Measurements from ENCODE around the gene KLF11.

KLF11 gene

GRCh38 chr2:10002681-10003080, 40.7 kb upstream of the KLF11 start:
- H3K27ac ChIP-seq, result no peak overlapping the region
- TF ChIP-seq Cebpa-rat (IDR thresholded peaks at IDR 0.05), result no peak
- peaks cover 10% of the 10 kb centered on the region for H3K9me3 ChIP-seq
- no peaks in the 10 kb centered on the region for H3K27me3 ChIP-seq
- H3K36me3 ChIP-seq, result no peaks in the 10 kb centered on the region
- H3K9ac ChIP-seq, result no peak overlapping the region
- no peak overlapping the region for H3K4me2 ChIP-seq
- H3K4me1 ChIP-seq, result peaks cover 24% of the 10 kb centered on the region
- H3K4me3 ChIP-seq, result no peak overlapping the region
- no peaks in the 10 kb centered on the region for H4K20me1 ChIP-seq

- peaks cover 10% of the 10 kb centered on the region for H3K9me3 ChIP-seq
- no peak for TF ChIP-seq Cebpa-rat (IDR thresholded peaks at IDR 0.05)
- no peaks in the 10 kb centered on the region for H3K27me3 ChIP-seq
- H3K4me3 ChIP-seq, result no peak overlapping the region
- H4K20me1 ChIP-seq, result no peaks in the 10 kb centered on the region
- H3K36me3 ChIP-seq, result no peaks in the 10 kb centered on the region
- H3K9ac ChIP-seq, result no peak overlapping the region
- H3K4me1 ChIP-seq, result peaks cover 32% of the 10 kb centered on the region
- no peak overlapping the region for H3K4me2 ChIP-seq
- H3K27ac ChIP-seq, result no peak overlapping the region
Measured at GRCh38 chr2:10003206-10004125, 39.9 kb upstream of the KLF11 start.

GRCh38 chr2:10004401-10004800, 38.9 kb upstream of the KLF11 start:
- Histone ChIP-seq H3K9ac (no peak overlapping the region), H3K9me3 (peaks cover 10% of the 10 kb centered on the region), H3K4me1 (peaks cover 41% of the 10 kb centered on the region), H3K27me3 (no peaks in the 10 kb centered on the region), H4K20me1 (no peaks in the 10 kb centered on the region), H3K4me3 (no peak overlapping the region), H3K27ac (no peak overlapping the region), H3K4me2 (no peak overlapping the region), H3K36me3 (no peaks in the 10 kb centered on the region)
- no peak for TF ChIP-seq Cebpa-rat (IDR thresholded peaks at IDR 0.05)

DNA sequence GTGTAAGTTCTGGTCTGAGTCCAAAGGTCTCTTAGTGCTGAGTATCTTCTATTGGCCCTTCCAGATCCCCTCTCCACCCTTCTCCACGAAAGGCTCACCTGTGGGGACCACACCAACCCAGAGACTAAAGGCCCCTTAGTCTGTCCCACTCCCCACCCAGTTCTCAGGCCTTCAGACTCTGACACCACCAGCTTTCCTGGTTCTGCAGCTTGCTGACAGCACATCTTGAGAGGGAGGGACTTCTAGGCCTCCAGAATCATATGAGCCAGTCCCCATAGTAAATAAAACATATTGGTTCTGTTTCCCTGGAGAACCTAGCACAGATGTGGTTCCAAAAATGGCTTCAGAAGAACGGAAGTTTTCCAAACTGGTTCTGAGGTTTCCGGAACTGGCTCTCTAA, 38.5 kb upstream of the KLF11 start:
- Histone ChIP-seq H3K36me3 (no peaks in the 10 kb centered on the region), H3K4me2 (no peak overlapping the region), H4K20me1 (no peaks in the 10 kb centered on the region), H3K4me3 (no peak overlapping the region), H3K27me3 (no peaks in the 10 kb centered on the region), H3K4me1 (peaks cover 46% of the 10 kb centered on the region), H3K27ac (no peak overlapping the region), H3K9ac (no peak overlapping the region), H3K9me3 (peaks cover 10% of the 10 kb centered on the region)
- TF ChIP-seq Cebpa-rat (IDR thresholded peaks at IDR 0.05), result no peak

GRCh38 chr2:10005461-10006235, 37.7 kb upstream of the KLF11 start:
- H3K9ac ChIP-seq, result no peak overlapping the region
- H3K4me1 ChIP-seq, result peaks cover 54% of the 10 kb centered on the region
- no peak overlapping the region for H3K4me3 ChIP-seq
- peak overlapping the region; percentile 38 for H3K4me2 ChIP-seq
- H4K20me1 ChIP-seq, result no peaks in the 10 kb centered on the region
- peaks cover 10% of the 10 kb centered on the region for H3K9me3 ChIP-seq
- H3K36me3 ChIP-seq, result no peaks in the 10 kb centered on the region
- TF ChIP-seq Cebpa-rat (IDR thresholded peaks at IDR 0.05), result no peak
- no peak overlapping the region for H3K27ac ChIP-seq
- H3K27me3 ChIP-seq, result no peaks in the 10 kb centered on the region

DNA sequence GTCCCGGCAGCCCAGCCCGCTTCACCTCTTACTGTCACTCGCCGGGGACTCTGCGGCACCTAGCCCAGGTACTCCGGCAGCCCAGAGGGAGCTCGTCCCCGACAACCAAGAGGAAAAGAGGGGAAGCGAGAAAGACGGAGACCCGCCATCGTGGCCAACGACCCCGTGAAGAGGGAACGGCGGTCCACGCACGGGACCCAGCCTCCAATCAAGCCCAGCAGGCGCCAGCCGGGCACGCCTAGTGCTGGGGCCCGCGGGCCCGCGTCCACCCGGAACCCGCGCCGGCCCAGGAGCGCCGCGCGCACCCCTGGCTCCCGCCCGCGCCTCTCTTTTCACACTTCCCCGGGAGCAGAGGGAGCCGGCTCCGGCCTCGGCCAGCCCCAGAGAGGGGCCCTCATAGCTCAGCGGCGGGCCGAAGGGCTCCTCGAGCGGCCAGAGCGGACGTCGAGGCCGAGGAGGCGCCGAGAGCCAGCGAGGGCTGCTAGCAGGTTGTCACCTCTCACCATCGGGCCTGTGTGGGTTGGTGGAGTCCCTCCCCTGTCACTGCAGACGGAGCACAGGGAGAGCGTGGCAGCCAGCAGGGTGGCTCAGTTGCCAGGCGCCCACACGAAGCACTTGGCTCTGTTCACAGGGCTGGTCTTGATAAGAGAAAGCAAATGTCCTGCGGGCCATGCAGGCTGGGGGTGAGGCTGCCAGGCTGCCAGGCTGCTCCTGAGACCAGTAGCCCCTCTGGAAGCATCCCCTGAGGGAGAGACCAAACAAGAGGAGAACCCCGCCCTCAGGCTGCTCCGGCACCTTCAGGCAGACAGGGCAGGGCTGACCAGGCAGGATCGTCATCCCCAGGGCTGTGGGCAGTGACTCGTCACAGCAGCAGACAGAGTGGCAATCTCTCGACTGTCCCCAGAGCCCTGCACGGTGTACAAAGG, 36.9 kb upstream of the KLF11 start:
- H3K36me3 ChIP-seq, result no peaks in the 10 kb centered on the region
- H3K9ac ChIP-seq, result no peak overlapping the region
- peaks cover 10% of the 10 kb centered on the region for H3K9me3 ChIP-seq
- no peaks in the 10 kb centered on the region for H4K20me1 ChIP-seq
- no peak for TF ChIP-seq Cebpa-rat (IDR thresholded peaks at IDR 0.05)
- no peaks in the 10 kb centered on the region for H3K27me3 ChIP-seq
- peak overlapping the region; percentile 73 for H3K4me2 ChIP-seq
- H3K4me3 ChIP-seq, result no peak overlapping the region
- H3K4me1 ChIP-seq, result peaks cover 54% of the 10 kb centered on the region
- H3K27ac ChIP-seq, result 0 out of 2 replicates have a peak overlapping the region, but pooled peaks have one; percentile 78

GRCh38 chr2:10007435-10007834, 35.9 kb upstream of the KLF11 start:
- TF ChIP-seq Cebpa-rat (IDR thresholded peaks at IDR 0.05), result no peak
- peaks cover 54% of the 10 kb centered on the region for H3K4me1 ChIP-seq
- H3K9ac ChIP-seq, result no peak overlapping the region
- no peaks in the 10 kb centered on the region for H3K27me3 ChIP-seq
- peak overlapping the region; percentile 73 for H3K4me2 ChIP-seq
- H3K9me3 ChIP-seq, result peaks cover 10% of the 10 kb centered on the region
- no peak overlapping the region for H3K4me3 ChIP-seq
- peak overlapping the region; percentile 78 for H3K27ac ChIP-seq
- no peaks in the 10 kb centered on the region for H3K36me3 ChIP-seq
- H4K20me1 ChIP-seq, result no peaks in the 10 kb centered on the region

DNA sequence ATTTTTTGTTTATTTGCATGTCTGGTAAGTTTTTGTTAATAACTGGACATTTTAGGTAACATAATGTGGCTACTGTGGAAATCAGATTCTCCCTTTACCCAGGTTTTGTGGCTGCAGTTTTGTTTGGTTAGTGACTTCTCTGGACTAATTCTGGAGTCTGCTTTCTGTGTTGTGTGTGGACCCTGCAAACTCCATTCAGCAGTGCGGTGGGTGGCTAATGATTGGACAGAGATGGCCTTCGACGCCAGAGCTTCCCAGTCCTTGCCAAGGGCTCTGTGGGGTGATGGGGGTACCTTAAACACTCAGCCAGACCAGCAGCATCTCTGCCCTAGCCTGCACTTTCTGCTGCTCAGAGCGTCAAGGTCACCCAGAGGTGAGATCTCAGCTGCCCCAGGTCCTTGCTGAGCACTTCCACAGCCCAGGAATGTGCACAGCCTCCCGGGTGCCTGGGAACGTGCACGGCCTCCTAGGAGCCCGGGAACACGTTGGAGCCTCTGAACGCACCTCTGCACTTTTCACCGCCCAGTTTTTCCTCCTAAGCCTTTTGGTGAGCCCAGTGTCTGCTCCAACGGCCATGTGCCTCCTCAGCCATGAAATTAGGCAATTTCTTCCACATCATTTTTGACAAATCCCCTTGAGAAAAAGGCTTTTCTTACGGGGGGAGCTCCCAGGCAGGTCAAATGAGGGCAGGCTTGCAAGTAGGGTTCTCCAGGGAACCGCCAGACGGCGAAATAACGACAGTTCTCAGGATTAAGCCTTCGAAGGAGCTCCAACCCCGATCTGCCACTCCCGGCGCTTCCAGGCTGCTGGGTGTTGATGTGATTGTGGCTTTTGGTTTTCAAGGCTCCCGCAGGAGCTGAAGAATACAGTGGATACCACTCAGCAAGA, 35.2 kb upstream of the KLF11 start:
- peak overlapping the region; percentile 78 for H3K27ac ChIP-seq
- no peaks in the 10 kb centered on the region for H4K20me1 ChIP-seq
- H3K27me3 ChIP-seq, result no peaks in the 10 kb centered on the region
- H3K4me1 ChIP-seq, result peaks cover 54% of the 10 kb centered on the region
- peak overlapping the region; percentile 73 for H3K4me2 ChIP-seq
- TF ChIP-seq Cebpa-rat (IDR thresholded peaks at IDR 0.05), result 0 out of 2 replicates have a peak, but pooled peaks have one; percentile 28
- H3K36me3 ChIP-seq, result no peaks in the 10 kb centered on the region
- H3K4me3 ChIP-seq, result peak overlapping the region; percentile 32; the same call in 1 of the 2 replicates
- peaks cover 10% of the 10 kb centered on the region for H3K9me3 ChIP-seq
- peak overlapping the region; percentile 13; the same call in 1 of the 2 replicates for H3K9ac ChIP-seq
